ENCODE data around the gene AP4S1. TPM values are rescaled to one million over a fixed set of nuclear protein-coding genes. Genes with fewer than 3 reads are reported as not detected.

Gene AP4S1
- total and polyA plus RNA-seq, 12 donors, result 4.4 to 20.6 (median 7.3) TPM

- Histone ChIP-seq H3K9me3 (replicated peaks in 1 of 3) (no peaks in the 10 kb centered on the region), H3K4me1 (replicated peaks in 1 of 2) (no peaks in the 10 kb centered on the region), H3K4me3 (no peak overlapping the region), H3K27ac (no peak overlapping the region), H3K27me3 (no peaks in the 10 kb centered on the region), H3K36me3 (replicated peaks in 1 of 2) (no peaks in the 10 kb centered on the region)
- DNase-seq, result no peak
- intact Hi-C loops (cut with DNase I), result no loop called here
- 91 to 97% (median 96%) methylated on average over 2 of the region's 2 CpGs for WGBS, 4 donors
- TF ChIP-seq POLR2A (IDR thresholded peaks at IDR 0.05) (no peak), CTCF (IDR thresholded peaks at IDR 0.05) (no peak)
Measured at GRCh38 chr14:31075144-31075543, 49.7 kb downstream of the AP4S1 start.

- WGBS, 4 donors, result 32 to 39% (median 33%) methylated on average over 2 of the region's 2 CpGs
Measured at GRCh38 chr14:31078766-31079165, 53.3 kb downstream of the AP4S1 start.

GRCh38 chr14:31080056-31080455 is 54.6 kb downstream of the AP4S1 start:
- TF ChIP-seq POLR2A (IDR thresholded peaks at IDR 0.05), result no peak
- no peak for TF ChIP-seq CTCF (IDR thresholded peaks at IDR 0.05)
- H3K36me3 ChIP-seq (replicated peaks in 1 of 2), result peaks cover 0 to 4% of the 10 kb centered on the region in 2 donors

More at GRCh38 chr14:31078766-31079165, 53.3 kb downstream of the AP4S1 start:
- Histone ChIP-seq H3K36me3 (replicated peaks in 1 of 2) (peaks cover 0 to 4% of the 10 kb centered on the region in 2 donors), H3K9me3 (replicated peaks in 1 of 3) (no peaks in the 10 kb centered on the region), H3K27ac (no peak overlapping the region), H3K27me3 (no peaks in the 10 kb centered on the region), H3K4me1 (replicated peaks in 1 of 2) (no peaks in the 10 kb centered on the region), H3K4me3 (no peak overlapping the region)
- no peak for TF ChIP-seq POLR2A (IDR thresholded peaks at IDR 0.05)
- TF ChIP-seq CTCF (IDR thresholded peaks at IDR 0.05), result no peak
- intact Hi-C loops (cut with DNase I), result no loop called here
- no peak for DNase-seq

GRCh38 chr14:31080484-31080883 is 55.0 kb downstream of the AP4S1 start:
- no peak overlapping the region for H3K4me3 ChIP-seq
- H3K27ac ChIP-seq, result no peak overlapping the region
- no peaks in the 10 kb centered on the region for H3K9me3 ChIP-seq (replicated peaks in 1 of 3)
- WGBS, 4 donors, result 88 to 93% (median 89%) methylated on average over 4 of the region's 4 CpGs
- H3K36me3 ChIP-seq (replicated peaks in 1 of 2), result peaks cover 0 to 4% of the 10 kb centered on the region in 2 donors
- TF ChIP-seq CTCF (IDR thresholded peaks at IDR 0.05) (no peak), POLR2A (IDR thresholded peaks at IDR 0.05) (no peak)
- H3K4me1 ChIP-seq (replicated peaks in 1 of 2), result no peaks in the 10 kb centered on the region
- intact Hi-C loops (cut with DNase I), result loop anchor here (5.0 to 10.0 kb wide), 3 partner anchors 56 to 98 kb away; partner anchors contain the start of genes AP4S1 (in 2 of the 2) and STRN3 (in 2 of the 2)
- no peaks in the 10 kb centered on the region for H3K27me3 ChIP-seq
- DNase-seq, result no peak

More at GRCh38 chr14:31080056-31080455, 54.6 kb downstream of the AP4S1 start:
- DNase-seq, result no peak
- Histone ChIP-seq H3K4me1 (replicated peaks in 1 of 2) (no peaks in the 10 kb centered on the region), H3K27ac (no peak overlapping the region), H3K27me3 (no peaks in the 10 kb centered on the region), H3K4me3 (no peak overlapping the region), H3K9me3 (replicated peaks in 1 of 3) (no peaks in the 10 kb centered on the region)
- intact Hi-C loops (cut with DNase I), result loop anchor here (5.0 to 10.0 kb wide), 3 partner anchors 55 to 98 kb away; partner anchors contain the start of genes AP4S1 (in 2 of the 2) and STRN3 (in 2 of the 2)
- WGBS, 4 donors, result 61 to 68% (median 62%) methylated on average over 3 of the region's 3 CpGs
